Measurements from ENCODE around the gene ACTL10.

ACTL10 gene

DNA sequence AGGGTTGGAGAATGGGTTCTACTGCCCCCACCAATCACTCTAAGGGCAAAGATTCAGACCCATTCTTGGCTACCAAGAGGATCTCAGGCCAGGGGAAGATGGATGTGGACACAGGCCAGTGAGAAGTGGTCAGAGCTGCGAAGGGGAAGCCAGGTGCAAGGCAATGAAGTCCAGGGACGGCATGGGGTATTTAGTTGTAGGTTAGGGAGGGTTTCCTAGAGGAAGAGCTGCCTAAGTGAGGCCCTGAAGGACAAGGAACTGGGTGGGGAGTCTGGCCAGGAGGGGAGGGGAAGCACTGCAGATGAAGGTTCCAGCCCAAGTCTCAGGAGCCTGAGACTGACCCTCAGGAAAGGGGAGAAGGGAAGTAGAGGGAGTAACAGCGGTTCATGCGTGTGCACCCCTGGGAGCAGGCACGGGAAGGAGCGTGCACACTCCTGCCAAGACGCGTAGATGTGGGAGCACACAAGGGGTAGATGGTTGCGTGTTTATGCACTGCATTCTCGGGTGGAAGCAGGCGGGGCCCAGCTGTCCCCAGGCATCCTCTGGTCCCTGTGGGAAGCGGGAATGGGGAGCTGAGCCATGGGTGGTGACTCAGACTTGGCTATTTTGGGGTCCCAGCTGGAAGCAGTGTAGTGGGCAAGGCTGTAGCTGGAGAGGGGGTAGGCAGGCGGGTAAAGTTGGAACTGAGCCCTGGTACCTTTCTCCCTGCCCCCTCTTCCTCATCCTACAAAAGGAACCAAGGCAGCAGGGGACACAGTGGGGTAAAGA lies 3.3 kb downstream of the ACTL10 start:
- no peak for FAIRE-seq
- TF ChIP-seq, protein P1, sequence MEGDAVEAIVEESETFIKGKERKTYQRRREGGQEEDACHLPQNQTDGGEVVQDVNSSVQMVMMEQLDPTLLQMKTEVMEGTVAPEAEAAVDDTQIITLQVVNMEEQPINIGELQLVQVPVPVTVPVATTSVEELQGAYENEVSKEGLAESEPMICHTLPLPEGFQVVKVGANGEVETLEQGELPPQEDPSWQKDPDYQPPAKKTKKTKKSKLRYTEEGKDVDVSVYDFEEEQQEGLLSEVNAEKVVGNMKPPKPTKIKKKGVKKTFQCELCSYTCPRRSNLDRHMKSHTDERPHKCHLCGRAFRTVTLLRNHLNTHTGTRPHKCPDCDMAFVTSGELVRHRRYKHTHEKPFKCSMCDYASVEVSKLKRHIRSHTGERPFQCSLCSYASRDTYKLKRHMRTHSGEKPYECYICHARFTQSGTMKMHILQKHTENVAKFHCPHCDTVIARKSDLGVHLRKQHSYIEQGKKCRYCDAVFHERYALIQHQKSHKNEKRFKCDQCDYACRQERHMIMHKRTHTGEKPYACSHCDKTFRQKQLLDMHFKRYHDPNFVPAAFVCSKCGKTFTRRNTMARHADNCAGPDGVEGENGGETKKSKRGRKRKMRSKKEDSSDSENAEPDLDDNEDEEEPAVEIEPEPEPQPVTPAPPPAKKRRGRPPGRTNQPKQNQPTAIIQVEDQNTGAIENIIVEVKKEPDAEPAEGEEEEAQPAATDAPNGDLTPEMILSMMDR (IDR thresholded peaks at IDR 0.05; ENCODE audit: insufficient read depth, missing control alignments): no peak

GRCh38 chr20:33670715-33671499 lies 4.2 kb downstream of the ACTL10 start:
- FAIRE-seq: no peak
- TF ChIP-seq, protein P1 (IDR thresholded peaks at IDR 0.05; ENCODE audit: insufficient read depth, missing control alignments): no peak
- DNase-seq (ENCODE audit: insufficient read length, low spot score): no peak

More for the DNA sequence above, 3.3 kb downstream of the ACTL10 start:
- DNase-seq (ENCODE audit: insufficient read length, low spot score): no peak

- DNase-seq (ENCODE audit: insufficient read length, low spot score) (no peak), FAIRE-seq (no peak)
- TF ChIP-seq, protein P1 (IDR thresholded peaks at IDR 0.05; ENCODE audit: insufficient read depth, missing control alignments): no peak
These were observed 5.0 kb downstream of the ACTL10 start for GRCh38 chr20:33671573-33672288.

GRCh38 chr20:33672426-33673113 lies 5.8 kb downstream of the ACTL10 start:
- FAIRE-seq (no peak), DNase-seq (ENCODE audit: insufficient read length, low spot score) (no peak)
- TF ChIP-seq, protein P1 (IDR thresholded peaks at IDR 0.05; ENCODE audit: insufficient read depth, missing control alignments): no peak

- TF ChIP-seq, protein P1 (IDR thresholded peaks at IDR 0.05; ENCODE audit: insufficient read depth, missing control alignments): no peak
- FAIRE-seq: no peak
- DNase-seq (ENCODE audit: insufficient read length, low spot score): no peak
These were observed 6.3 kb downstream of the ACTL10 start for GRCh38 chr20:33673114-33673409.

DNA sequence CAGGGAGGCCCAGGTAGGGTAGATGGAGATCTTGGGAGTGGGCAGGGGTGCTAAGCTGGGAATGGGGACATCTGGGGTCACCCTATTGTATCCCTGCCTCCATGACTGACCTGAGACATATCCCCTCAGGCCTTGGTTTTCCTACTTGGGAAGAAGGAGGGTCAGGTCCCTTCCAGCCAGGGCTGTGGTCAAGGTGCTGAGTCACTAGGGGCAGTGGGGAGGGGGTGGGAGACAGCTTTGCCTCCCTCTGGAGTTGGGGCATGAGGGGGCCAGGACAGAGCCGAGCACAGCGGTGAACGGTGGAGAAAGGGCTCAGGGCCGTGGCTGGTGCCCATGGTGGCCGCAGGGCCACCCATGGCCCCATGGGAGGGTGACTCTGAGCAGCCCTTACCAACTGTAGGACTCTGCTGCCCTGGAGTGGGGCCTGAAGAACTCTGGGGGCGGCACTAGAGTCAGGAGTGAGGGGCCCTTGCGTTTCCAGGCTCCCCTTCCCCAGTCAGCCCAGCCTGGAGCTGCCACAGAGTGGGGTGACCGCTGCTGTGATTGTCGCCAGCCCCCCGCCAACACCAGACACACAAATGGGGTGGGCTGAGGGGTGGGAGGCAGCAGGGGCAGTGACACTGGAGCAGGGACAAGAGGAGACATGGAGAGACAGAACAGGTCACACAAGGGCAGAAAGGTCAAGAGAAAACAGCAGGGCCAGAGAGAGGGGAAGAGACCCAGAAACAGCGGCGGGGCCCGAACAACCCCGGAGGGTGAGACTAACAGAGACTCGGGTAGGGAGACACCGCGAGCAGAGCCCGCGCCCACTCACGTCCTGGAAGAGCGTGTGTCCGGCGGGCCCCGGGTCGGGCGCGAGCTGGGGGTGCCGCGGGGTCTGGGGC lies 6.9 kb downstream of the ACTL10 start:
- TF ChIP-seq, protein P1 (IDR thresholded peaks at IDR 0.05; ENCODE audit: insufficient read depth, missing control alignments): no peak
- FAIRE-seq (no peak), DNase-seq (ENCODE audit: insufficient read length, low spot score) (no peak)

All from D721Med (cell line).